ENCODE data around the gene FERD3L.

Gene FERD3L

DNA sequence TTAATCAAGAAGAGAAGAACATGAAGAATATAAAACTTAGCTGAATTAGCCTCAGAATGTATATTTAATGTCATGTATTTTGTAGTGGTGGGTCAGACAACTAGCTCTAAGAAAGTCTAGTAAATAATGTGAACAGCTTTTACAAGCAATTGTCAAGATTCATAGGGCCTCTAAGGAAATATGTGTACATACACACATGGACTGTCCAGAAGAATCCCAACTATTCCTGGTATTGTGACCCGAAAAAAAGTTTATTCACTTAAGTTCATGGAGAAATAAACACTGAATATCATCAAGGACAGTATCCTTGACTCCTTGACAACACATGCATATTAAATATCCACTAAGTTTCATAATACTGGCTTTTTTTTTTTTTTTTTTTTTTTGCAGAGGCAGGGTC, 16.4 kb downstream of the FERD3L start:
- Histone ChIP-seq H3K27me3 (ENCODE audit: insufficient read depth, low read length) (peaks cover 6% of the 10 kb centered on the region), H3K36me3 (ENCODE audit: insufficient read depth, low read length) (no peaks in the 10 kb centered on the region), H2AFZ (ENCODE audit: low read depth, low read length) (no peak overlapping the region), H3K9me3 (ENCODE audit: low read length) (no peaks in the 10 kb centered on the region), H3K4me3 (ENCODE audit: low read length) (no peak overlapping the region), H3K4me1 (ENCODE audit: insufficient read depth, low read length) (no peaks in the 10 kb centered on the region)

GRCh38 chr7:19121977-19122588, 23.1 kb downstream of the FERD3L start:
- Histone ChIP-seq H2AFZ (ENCODE audit: low read depth, low read length) (no peak overlapping the region), H3K27me3 (ENCODE audit: insufficient read depth, low read length) (peaks cover 36% of the 10 kb centered on the region), H3K9me3 (ENCODE audit: low read length) (no peaks in the 10 kb centered on the region), H3K36me3 (ENCODE audit: insufficient read depth, low read length) (no peaks in the 10 kb centered on the region), H3K4me1 (ENCODE audit: insufficient read depth, low read length) (peaks cover 6% of the 10 kb centered on the region), H3K4me3 (ENCODE audit: low read length) (no peak overlapping the region)

DNA sequence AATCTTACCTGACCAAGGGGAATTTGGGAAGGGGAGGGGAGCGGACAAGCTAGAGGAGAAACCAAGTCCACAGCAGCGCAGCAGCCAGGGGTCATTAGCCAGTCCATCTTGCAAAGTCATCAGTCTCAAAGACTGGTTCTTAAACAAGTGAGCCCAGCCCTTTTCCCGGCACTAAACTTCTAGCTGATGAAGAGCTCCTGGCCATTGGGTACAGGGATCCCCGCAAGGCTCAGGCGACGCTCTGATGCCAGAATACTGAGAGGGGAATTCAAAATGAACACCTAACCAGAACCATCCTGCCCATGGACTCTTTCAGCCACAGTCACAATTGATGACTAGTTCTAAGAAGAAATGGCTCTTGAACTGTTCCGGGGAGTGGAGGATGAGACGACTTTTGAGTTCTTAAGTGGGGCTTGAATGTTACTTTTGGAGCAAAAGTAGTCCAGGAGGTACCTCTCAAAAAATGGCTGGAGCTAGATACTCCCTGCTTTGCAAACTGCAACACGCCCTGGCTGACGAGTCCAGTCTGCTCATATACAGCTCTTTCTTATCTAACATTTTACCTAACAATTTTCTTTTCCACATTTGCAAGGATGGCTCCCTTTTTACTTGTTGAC, 25.2 kb downstream of the FERD3L start:
- Histone ChIP-seq H2AFZ (ENCODE audit: low read depth, low read length) (no peak overlapping the region), H3K9me3 (ENCODE audit: low read length) (no peaks in the 10 kb centered on the region), H3K36me3 (ENCODE audit: insufficient read depth, low read length) (no peaks in the 10 kb centered on the region), H3K4me3 (ENCODE audit: low read length) (no peak overlapping the region), H3K27me3 (ENCODE audit: insufficient read depth, low read length) (peaks cover 44% of the 10 kb centered on the region), H3K4me1 (ENCODE audit: insufficient read depth, low read length) (peaks cover 13% of the 10 kb centered on the region)

DNA sequence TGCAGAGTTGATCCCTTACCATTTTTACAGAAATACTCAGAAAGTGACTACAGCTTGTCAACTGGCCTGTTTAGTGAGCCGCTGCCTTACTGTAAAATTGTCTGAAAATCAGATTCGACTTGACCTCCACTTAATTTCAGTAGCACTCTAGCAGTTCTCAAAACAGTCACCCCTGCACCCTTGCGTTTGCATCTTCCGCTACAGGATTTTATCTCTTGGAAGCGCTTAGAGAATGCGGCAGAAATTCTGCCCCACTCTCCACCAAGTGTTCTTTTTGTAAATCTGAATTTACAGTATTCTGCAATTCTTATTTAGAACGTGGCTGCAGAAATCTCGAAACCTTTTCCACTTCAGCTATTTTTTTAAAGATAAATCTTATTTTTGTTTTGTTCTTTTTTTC, 25.8 kb downstream of the FERD3L start:
- Histone ChIP-seq H3K36me3 (ENCODE audit: insufficient read depth, low read length) (no peaks in the 10 kb centered on the region), H3K27me3 (ENCODE audit: insufficient read depth, low read length) (peaks cover 44% of the 10 kb centered on the region), H3K9me3 (ENCODE audit: low read length) (no peaks in the 10 kb centered on the region), H3K4me3 (ENCODE audit: low read length) (no peak overlapping the region), H2AFZ (ENCODE audit: low read depth, low read length) (no peak overlapping the region), H3K4me1 (ENCODE audit: insufficient read depth, low read length) (peaks cover 13% of the 10 kb centered on the region)

DNA sequence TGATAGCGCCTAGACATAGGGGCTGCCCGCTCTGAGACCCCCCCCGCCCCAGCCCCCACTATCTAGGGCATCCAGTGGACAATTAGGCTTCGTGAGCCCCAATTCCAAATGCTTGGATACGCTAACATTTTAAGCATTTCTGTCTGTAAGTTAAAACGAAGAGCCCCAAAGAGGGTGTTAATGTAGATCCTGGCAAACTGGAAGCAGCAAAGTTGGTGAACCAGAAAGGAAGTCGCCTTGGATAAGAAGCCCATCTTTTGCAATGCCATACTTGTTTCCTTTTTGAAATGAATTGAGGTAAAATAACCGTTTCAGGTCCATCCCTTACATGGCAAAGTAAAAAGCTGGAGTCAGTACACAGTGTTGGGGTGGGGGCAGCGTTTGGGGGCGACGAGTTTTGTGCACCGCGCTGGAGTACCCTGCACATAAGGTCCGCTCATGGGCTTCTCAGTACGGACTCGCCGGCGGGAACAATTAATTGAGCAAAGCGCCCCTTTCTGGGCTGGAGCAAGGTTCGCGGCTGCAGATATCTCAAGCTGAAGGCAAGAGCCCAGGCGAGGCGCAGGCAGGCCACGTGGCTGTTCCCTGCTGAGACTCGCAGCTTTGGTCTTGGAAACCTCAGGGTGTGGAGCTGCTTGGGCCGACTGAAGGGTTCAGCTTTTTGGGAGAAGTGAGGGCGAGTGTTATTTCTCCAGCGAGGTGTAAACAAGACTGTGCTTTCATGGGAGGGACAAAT, 26.4 kb downstream of the FERD3L start:
- Histone ChIP-seq H3K4me1 (ENCODE audit: insufficient read depth, low read length) (peaks cover 13% of the 10 kb centered on the region), H3K4me3 (ENCODE audit: low read length) (peak overlapping the region; percentile 84), H3K9me3 (ENCODE audit: low read length) (no peaks in the 10 kb centered on the region), H2AFZ (ENCODE audit: low read depth, low read length) (no peak overlapping the region), H3K27me3 (ENCODE audit: insufficient read depth, low read length) (peaks cover 42% of the 10 kb centered on the region), H3K36me3 (ENCODE audit: insufficient read depth, low read length) (no peaks in the 10 kb centered on the region)

- peak overlapping the region; percentile 84 for H3K4me3 ChIP-seq (ENCODE audit: low read length)
- peak overlapping the region; percentile 80 for H2AFZ ChIP-seq (ENCODE audit: low read depth, low read length)
- H3K4me1 ChIP-seq (ENCODE audit: insufficient read depth, low read length): peaks cover 13% of the 10 kb centered on the region
- H3K36me3 ChIP-seq (ENCODE audit: insufficient read depth, low read length): no peaks in the 10 kb centered on the region
- no peaks in the 10 kb centered on the region for H3K9me3 ChIP-seq (ENCODE audit: low read length)
- peaks cover 48% of the 10 kb centered on the region for H3K27me3 ChIP-seq (ENCODE audit: insufficient read depth, low read length)
Observed at GRCh38 chr7:19117870-19118608, 27.2 kb downstream of the FERD3L start.

- peaks cover 55% of the 10 kb centered on the region for H3K27me3 ChIP-seq (ENCODE audit: insufficient read depth, low read length)
- peak within 1 kb of the TSS; percentile 80 for H2AFZ ChIP-seq (ENCODE audit: low read depth, low read length)
- H3K4me1 ChIP-seq (ENCODE audit: insufficient read depth, low read length): peaks cover 13% of the 10 kb centered on the region
- no peaks in the 10 kb centered on the region for H3K36me3 ChIP-seq (ENCODE audit: insufficient read depth, low read length)
- H3K9me3 ChIP-seq (ENCODE audit: low read length): no peaks in the 10 kb centered on the region
- peak within 1 kb of the TSS; percentile 84 for H3K4me3 ChIP-seq (ENCODE audit: low read length)
Observed at GRCh38 chr7:19117091-19117869, 27.9 kb downstream of the FERD3L start, which contains the start of gene TWIST1. Gene TWIST1 (minus strand): TSS chr7:19117636. CDS start chr7:19117321, 315 bp downstream.

DNA sequence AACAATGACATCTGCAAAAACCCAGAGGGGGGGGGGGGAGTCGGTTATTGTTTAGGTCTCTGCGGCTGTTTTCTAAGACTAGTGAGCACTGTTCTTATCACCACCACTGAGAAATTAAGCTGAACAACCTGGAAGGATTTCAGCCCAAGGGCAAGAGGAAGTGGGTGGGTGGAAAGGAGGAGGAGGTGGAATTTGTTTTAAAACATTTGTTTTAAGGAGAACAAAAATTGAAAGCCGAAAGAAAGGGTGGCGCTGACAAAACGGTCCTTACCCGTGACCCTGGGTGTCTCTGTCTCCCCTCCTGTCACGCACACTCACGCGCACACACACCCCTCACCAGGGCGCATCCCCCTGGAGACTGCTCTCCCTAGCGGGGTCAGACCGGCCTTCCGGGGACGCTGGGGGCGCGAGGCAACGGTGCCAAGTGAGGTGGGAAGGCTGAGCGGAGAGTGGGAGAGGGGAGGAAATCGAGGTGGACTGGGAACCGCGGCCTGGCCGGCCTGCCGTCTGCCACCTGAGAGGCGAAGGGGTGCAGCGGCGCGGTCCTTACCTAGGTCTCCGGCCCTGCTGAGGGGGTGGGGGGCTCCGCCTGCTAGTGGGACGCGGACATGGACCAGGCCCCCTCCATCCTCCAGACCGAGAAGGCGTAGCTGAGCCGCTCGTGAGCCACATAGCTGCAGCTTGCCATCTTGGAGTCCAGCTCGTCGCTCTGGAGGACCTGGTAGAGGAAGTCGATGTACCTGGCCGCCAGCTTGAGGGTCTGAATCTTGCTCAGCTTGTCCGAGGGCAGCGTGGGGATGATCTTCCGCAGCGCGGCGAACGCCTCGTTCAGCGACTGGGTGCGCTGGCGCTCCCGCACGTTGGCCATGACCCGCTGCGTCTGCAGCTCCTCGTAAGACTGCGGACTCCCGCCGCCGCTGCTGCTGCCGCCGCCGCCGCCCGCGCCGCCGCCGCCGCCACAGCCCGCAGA, 28.8 kb downstream of the FERD3L start:
- Histone ChIP-seq H3K27me3 (ENCODE audit: insufficient read depth, low read length) (peaks cover 63% of the 10 kb centered on the region), H3K4me1 (ENCODE audit: insufficient read depth, low read length) (peaks cover 13% of the 10 kb centered on the region), H2AFZ (ENCODE audit: low read depth, low read length) (peak overlapping the region; percentile 72), H3K4me3 (ENCODE audit: low read length) (peak overlapping the region; percentile 84), H3K9me3 (ENCODE audit: low read length) (no peaks in the 10 kb centered on the region), H3K36me3 (ENCODE audit: insufficient read depth, low read length) (no peaks in the 10 kb centered on the region)

DNA sequence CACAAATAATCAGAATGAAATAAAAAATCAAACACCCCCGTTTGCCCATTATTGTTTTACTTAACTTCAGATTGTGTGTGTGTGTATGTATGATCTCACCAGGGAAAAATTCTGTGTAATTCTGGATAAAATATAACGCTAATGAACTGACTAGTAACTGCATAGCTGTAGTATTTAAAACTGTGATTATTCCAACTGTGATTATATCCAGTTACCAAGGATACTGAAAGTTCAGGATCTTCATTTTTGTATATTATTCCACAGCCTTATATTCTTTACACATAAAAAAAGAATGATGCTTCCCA, 30.7 kb downstream of the FERD3L start:
- peaks cover 13% of the 10 kb centered on the region for H3K4me1 ChIP-seq (ENCODE audit: insufficient read depth, low read length)
- no peaks in the 10 kb centered on the region for H3K9me3 ChIP-seq (ENCODE audit: low read length)
- H3K4me3 ChIP-seq (ENCODE audit: low read length): no peak overlapping the region
- no peak overlapping the region for H2AFZ ChIP-seq (ENCODE audit: low read depth, low read length)
- peaks cover 62% of the 10 kb centered on the region for H3K27me3 ChIP-seq (ENCODE audit: insufficient read depth, low read length)
- H3K36me3 ChIP-seq (ENCODE audit: insufficient read depth, low read length): no peaks in the 10 kb centered on the region

DNA sequence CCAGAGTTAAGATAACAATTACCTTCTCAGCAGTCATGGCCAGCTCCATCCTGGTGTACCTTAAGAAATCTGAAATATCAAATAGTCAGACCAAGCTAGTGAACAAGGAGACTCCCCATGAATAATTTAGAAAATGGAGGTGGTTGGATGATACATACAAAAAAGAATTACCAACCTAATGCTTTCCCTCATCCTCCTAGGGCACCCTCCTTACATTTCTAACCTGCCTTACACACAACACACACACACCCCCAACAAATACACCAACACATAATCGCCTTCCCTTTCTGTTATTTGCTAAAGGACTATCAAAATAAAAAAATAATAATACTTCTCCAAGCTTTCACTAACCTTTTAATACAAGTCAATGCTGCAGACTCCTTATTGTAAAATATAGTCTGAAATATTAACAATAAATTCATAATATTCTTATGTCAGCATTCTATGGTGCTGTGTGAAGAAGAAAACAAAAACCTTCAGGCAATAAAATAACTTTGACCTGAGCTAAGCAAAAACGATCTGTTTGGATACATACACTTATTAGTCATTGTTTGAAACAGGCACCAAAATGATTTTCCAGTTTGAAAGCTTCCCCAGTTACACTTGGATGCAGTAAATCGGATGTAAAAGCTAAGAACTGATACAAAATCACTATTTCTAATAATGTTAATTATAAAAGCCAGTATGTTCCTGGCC, 31.2 kb downstream of the FERD3L start:
- no peak overlapping the region for H3K4me3 ChIP-seq (ENCODE audit: low read length)

DNA sequence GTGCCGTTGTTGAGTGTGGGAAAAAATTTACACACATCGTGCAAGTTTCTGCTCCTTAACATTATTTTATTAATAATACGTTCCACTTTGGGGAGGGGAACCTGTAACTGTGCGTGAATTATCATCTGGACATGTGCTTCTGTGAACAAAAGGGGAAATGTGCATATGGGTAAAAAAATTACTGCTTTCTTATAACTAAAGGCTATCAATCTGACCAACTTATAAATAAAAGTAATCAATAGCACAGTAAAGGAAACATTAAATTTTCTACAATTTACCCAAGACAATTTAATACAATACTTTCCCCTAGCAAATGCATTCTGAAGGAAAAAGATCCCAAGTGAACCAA, 32.2 kb downstream of the FERD3L start:
- H3K9me3 ChIP-seq (ENCODE audit: low read length): no peaks in the 10 kb centered on the region
- no peak overlapping the region for H2AFZ ChIP-seq (ENCODE audit: low read depth, low read length)
- H3K4me1 ChIP-seq (ENCODE audit: insufficient read depth, low read length): peaks cover 12% of the 10 kb centered on the region
- H3K36me3 ChIP-seq (ENCODE audit: insufficient read depth, low read length): no peaks in the 10 kb centered on the region
- no peak overlapping the region for H3K4me3 ChIP-seq (ENCODE audit: low read length)
- peaks cover 62% of the 10 kb centered on the region for H3K27me3 ChIP-seq (ENCODE audit: insufficient read depth, low read length)

More for the DNA sequence above, 31.2 kb downstream of the FERD3L start:
- Histone ChIP-seq H3K36me3 (ENCODE audit: insufficient read depth, low read length) (no peaks in the 10 kb centered on the region), H3K9me3 (ENCODE audit: low read length) (no peaks in the 10 kb centered on the region), H3K4me1 (ENCODE audit: insufficient read depth, low read length) (peaks cover 13% of the 10 kb centered on the region), H3K27me3 (ENCODE audit: insufficient read depth, low read length) (peaks cover 62% of the 10 kb centered on the region), H2AFZ (ENCODE audit: low read depth, low read length) (no peak overlapping the region)

All from neuron (in vitro differentiated cells).